HG02642 (cell line): ENCODE results near the gene GRB10.

Experiments used
- ATAC-seq: cut with Tn5 transposase; IDR thresholded peaks from one replicate; pipeline ENCODE4 v1.9.1; 2021; ENCODE audit warnings: mild to moderate bottlenecking; ENCODE audit not compliant: unreplicated experiment, poor library complexity

The GRB10 gene

DNA sequence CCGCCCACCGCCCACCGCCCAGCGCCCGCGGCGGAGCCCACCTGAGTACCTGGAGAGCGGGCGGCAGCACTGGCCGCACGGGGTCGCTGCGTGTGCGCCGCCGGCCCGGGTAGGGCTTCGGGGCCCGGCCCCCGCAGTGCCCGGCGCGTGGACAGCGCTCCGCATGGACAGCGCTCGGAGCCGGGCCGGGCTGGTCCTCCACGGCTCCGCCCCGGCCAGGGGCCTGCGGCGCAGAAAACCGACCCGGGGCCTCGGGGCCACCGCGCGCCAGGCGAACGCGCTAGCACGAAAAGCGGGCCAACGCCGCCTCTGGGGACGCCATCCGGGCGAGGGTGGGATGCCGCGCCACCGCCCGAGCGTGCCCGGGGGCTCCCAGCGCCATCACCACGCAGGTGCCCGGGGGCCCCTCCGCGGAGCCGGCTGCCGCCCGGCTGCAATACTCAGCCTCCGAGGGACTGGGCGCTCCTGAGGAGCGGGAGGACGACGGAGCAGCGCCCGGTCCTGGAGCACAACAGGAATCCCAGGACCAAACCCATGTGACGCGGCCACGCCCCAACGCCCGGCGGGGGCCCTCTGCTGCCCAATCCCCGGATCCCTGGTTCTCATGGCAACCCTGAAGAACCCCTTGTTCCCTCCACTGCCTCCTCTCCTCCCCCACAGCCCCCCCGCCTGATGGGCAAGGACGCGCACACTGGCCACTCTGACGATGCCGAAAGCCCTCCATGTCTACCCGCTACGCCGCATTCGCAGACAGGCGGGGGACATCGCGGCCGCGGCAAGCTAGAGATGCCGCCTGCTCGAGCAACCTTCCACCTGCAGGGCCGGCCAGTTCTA, at the start of gene GRB10:
GRB10 (minus strand) TSS at position 522 of the 834 bp plus-strand sequence. CDS start 50,574 bp downstream, outside the sequence.
- no peak for ATAC-seq

DNA sequence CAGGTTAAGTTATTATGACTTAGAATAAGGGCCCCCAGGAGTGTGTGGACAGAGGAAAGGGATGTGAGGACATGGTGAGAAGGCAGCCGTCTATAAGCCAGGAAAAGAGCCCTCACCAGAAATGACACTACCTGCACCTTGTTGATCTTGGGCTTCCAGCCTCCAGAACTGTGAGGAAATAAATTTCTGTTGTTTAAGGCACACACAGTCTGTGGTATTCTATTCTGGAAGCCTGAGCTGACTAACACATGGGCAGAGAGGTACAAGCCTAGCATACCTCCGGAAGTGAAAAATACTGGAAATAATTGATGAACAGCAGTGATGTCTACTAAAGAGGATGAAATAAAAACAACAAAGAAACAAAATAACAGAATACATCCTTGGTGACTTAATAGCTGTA, 46.1 kb upstream of the GRB10 start:
- ATAC-seq = no peak

DNA sequence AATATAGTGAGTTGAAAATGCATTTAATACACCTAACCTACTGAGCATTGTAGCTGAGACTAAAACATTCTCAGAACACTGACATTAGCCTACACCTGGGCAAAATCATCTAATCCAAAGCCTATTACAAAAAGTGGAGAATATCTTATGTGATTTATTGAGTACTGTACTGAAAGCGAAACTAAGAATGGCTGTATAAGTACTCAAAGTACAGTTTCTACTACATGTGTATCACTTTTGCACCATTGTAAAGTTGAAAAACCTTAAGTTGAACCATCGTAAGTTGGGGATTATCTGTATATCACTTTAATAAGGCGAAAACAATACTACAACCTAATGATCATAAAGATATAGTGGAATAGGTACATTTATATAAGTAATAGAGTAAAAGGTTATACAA, 45.4 kb upstream of the GRB10 start:
- no peak for ATAC-seq

DNA sequence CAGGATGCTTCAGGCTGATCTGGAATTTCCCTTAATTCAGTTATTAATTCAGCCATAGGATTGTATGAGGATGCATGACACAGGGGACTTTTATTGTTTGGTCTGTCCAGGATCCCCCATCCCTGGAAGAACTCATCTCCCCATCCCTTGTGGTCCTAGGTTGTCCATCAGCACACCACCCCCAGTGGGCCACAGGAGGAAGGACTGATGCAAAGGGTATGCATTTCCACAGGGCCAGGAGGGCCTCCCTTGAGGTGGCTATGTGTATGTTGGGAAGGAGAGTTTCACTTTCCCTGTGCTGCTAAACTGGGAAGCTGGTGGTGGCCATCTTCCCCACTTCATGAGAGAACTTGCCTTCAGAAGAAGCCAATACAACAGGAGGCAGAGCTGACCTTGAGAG, 44.6 kb upstream of the GRB10 start:
- ATAC-seq = no peak

DNA sequence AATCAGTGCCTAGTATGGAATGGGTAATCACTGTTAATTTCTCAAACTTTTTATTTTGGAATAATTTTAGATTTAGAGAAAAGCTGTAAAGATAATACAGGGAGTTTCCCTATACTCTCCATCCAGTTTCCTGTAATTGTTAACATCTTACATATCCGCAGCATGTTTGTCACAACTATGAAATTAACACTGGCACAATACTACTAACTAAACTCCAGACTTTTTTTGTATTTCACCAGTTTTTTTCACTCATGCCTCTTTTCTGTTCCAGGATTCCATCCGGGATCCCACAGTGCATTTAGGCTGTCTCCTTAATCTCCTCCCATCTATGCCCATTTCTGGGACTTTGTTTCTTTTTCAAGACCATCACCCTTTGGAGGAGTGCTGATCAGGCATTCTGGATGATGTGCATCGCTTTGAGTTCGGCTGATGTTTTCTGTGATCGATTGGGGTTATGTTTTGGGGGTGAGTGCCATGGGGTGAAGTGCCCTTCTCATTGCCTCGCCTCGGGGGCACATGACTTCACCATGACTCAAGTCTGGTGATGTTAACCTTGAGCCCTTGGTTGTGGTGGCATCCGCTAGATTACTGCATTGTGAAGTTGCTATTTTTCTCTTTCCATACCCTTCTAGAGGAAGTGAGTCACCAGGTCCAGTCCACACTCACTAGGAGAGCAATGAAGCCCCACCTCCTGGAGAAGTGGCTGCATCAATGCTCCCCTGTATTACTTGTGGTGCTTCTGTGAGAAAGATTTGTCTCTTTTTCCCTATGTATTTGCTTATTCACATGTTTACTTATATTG, 43.9 kb upstream of the GRB10 start:
- ATAC-seq = no peak

DNA sequence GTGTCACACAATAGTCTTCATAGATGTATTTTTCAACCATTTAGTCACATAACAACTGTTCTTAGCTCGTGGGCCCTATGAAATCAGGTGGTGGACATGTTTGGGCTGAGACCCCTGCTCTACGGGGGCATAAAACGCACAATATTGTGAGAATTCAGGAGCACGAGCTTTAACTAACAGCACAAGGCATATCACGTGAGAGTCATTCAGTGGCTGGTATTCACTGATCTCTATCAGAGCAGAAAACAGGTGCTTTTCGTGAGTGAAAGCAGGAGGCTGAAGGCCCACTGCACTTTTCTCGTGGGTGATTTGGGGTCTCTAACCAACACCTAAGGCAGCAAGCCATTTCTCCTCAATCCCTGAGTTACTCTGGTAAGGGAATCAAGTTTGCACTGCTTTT, 42.8 kb upstream of the GRB10 start:
- no peak for ATAC-seq

DNA sequence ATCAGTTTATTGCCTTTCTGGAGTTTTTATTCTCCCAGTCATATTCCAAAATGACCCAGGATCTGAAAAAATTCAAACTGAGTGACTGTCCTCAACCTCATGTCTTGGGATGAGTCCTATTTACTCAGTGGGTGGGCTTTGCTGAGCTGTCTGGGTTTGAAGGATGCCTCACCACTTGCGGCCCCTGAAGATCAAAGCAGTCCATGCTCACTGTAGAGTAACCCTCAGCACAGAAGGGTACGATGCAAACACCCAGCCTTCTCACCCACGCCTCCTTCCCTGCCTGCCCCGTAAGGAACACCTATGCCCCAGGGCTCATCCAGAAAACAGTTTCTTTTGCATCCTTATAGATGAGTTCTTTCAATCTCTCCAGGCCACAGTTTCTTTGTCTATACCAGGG, 42.2 kb upstream of the GRB10 start:
- no peak for ATAC-seq

DNA sequence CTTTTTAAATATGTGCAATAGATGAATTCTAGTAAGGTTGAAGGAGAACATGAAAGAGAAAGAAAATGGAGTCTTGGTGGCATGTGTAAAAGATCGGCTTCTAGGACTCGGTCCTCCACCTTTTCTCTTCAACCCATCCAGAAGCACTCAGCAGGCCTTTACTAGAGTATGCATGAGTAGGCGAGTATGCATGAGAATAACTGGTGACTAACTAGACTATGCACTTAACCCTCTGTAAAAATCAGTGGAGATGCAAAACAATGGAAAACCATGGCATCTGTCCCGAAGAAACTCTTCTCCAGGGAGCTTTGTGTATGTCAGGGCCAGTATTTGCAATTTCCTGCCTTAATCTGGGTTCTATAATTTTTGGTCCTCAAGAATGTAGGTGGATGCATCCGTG, 40.0 kb upstream of the GRB10 start:
- ATAC-seq = no peak

DNA sequence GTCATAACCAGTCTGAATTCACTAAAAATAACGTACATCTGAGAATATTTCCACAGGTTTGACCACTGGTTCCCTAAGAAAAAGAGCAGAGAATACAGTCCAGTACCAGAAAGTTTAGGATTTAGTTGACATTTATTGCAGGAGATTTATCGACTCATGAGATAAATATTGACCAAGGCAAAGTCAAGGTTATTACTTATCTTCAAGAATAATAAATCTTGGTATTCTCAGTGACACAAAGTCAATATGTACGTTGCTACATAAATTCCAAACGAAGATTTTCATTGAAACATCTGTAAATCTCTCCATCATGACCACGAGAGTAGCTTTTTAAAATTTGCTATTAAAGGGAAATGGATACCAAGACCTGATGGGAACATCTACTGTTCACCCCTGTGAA, 39.4 kb upstream of the GRB10 start:
- no peak for ATAC-seq

DNA sequence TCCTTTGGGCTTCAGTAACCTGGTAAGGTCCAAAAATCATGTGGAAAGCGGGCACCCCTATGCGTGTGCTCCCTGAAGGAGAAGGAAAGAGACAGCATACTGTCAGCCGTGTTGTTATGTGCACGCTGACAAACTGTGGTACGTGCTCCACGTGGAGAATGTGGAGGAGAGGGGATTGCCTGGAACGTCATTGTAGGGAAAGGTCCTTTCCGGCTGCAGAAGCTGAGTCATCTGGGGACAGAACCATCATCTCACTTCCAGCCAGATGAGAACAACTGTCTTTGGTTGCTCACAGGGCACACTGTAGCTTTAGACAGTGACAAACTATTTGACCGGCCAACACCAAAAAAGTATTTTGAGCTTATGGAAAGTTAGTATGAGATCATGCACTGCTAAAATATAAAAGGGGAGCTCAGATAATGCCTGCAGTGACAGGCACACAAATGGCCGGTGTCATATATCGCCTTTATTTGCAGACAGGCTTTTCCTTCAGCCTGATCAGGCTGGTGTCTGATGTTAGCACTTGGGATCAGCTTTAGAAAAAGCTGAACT, 38.8 kb upstream of the GRB10 start:
- ATAC-seq = no peak

DNA sequence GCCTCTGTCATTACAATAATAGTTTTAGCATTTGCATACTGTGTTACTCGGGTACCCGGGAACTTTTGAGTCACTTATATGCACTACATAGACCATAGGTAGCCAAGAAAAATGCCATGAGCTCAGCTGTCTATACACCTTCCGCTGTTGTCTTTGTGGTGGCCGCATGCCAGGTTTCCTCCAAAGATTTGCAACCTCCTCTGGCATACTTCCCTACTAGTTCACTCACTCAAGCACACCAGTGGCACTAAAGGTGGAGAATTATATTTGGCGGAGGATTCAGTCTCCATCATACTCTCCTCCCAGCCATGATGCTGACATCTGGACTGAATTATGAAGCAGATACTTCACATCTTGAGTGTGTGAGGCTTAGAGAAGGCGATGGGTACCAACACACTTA, 35.6 kb upstream of the GRB10 start:
- ATAC-seq = no peak

DNA sequence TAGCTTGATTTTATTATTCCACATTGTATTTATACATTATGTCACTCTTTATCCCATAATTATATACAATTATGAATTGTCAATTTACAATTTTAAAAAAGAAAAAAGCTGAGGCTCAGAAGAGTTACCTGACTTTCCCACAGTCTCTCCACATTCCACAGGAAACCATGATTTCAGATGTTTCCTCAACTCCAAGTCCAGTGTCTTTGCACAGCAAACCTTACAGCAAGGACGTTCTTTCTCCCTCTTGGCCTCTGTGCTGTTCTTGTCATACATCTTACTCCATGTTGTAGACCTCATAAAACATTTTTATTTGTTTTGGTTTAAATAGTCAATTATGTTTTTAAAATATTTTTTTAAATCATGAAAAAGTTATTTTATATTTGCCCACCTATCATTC, 34.9 kb upstream of the GRB10 start:
- ATAC-seq = no peak

DNA sequence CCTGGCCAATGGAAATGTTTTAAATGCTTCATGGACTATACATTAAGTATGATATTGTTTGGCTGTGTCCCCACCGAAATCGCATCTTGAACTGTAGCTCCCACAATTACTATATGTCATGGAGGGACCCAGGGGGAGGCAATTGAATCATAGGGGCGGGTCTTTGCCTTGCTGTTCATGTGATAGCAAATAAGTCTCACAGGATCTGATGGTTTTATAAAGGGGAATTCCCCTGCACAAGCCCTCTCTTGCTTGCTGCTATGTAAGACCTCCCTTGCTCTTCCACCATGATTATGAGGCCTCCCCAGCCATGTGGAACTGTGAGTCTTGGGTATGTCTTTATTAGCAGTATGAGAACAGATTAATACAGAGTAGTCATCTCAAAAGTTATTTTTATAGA, 32.4 kb upstream of the GRB10 start:
- no peak for ATAC-seq

DNA sequence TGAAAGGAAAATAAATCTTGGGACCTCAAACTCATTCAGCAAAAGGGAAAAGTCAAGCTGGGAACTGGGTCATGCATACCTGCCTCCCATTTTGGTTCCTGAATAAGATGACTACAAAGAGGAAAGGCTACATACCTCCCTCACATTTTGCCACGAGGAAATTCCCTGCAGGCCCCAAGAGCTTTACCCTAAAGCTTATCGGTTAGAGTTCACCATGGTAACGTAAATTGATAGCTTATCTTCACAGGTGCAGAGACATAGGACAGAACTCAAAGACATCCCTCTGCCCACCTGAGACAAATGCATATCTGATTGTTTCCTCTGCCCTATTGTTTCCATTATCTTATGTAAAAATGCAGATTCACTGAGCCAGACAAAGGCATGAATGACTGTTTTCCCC, 31.5 kb upstream of the GRB10 start:
- no peak for ATAC-seq

DNA sequence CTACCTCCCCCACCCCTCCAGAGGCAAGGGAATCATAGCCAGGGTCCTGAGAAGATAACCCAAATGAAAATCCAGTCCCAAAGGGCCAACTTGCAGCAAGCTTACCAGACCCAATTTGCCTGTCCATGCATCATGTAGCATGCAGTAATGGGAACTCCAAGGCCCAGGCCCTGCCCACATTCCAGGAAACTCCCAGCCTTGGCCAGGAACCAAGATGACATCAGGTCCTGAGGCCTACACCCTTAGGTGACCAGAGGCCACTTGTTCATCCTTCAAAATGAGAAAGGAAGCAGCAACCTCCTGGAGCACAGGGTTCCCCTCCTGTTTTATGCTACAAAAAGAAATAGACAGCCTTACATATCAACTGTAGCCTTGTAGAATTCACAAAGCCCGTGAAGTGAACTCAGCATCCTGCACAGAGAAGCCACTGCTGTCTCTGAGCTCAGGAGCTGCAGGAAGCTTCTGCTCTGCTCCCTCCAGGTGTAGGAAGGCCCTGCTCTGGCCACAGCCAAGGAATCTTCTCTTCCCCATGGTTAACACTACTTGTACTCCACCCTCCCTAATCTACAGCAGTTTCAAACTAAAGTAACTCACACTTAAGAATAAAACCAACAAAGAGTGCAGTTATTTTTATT, 30.3 kb upstream of the GRB10 start:
- no peak for ATAC-seq

DNA sequence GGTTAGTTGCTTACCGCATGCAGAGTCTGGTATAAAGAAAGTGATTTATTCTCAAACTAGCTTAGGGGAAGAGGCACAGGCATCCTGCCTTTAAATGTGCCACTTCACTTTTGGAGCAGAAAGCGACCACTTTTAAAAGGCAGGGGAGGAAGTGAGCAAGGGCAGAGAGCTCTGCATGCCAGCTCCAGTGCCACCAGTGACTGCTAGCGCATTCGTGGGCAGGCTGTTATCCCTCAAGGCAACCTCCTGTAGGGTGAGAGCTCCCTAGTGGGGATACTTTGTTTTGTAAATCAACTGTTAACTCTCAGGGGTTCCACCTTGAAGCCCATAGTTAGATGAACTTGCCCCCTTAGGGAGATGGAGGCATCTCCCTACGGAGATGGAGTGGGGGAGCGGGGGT, 29.4 kb upstream of the GRB10 start:
- ATAC-seq = no peak

DNA sequence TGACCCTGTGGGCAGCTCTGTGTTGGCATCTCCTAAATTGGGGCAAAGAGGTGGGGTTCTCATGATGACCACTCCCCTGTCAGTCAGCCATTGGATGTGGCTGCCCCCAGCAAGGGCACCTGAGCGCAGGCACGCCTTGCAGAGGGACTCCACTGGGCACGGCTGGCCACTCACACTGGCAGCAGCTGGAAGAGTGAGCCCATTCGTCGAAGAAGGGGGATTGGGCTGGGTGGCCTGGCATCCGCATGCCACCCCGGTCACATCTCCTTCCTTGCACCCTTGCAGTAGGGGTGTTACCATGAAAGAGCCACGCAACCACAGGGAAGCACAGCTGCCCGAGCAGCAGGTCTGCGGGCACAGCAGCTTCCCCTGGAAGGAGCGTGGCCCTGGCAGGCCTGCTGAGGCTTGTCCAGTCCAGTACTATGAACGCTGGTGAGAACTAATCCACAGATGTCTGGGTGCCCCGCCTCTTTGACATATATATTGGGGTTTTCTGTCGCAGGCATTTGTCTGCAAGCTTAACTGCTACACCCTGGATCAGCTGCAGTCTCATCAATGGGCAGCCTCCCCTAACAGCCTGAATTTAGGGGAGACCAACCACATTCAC, 25.7 kb upstream of the GRB10 start:
- no peak for ATAC-seq

DNA sequence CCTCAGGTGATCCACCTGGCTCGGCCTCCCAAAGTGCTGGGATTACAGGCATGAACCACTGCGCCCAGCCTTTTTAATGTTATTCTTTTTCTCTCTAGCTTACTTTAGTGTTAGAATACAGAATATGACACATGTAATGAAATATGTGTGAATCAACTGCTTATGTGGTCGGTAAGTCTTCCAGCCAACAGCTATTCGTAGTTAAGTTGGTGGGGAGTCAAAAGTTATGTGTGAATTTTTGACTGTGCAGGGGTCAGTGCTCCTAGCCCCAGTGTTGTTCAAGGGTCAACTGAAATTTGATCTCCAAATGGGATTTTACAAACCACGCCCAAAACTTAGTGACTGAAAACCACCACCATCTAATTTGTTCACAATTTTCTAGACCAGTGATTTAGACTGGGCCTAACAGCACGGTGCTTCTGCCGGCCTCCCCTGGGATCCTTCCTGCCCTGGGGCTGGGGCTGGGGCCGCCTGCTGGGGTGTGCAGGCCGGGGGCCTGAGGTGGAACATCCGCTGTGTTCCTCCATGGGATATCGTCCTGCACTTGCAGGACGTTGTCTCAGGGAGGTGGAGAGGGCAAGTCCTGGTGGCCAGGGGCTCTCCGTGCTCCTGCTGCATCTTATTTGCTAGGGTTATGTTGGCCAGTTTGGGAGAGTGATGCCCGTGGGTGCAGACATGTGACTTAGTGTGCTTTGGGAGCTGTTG, 24.5 kb upstream of the GRB10 start:
- no peak for ATAC-seq

DNA sequence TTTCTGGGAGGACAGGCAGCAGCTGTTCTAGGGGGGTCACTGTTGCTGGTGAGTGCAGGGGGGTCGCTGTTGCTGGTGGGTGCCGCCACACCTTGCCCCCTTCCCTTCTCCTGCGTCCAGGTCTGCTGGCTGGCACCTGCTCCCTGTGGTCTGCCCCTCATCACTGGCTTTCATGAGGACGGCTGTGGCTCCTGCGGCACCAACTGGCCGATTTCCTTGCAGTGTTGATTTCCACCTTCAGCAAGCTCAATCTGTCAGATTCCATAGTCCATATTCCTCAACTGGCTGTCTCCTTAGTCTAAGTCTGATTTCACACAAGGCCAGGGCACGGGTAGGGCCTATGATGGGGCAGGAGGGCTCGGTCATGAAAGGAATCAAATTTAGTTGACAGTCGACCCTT, 23.4 kb upstream of the GRB10 start:
- no peak for ATAC-seq
